BLaER1 (cell line): ENCODE measurements around the gene PAGE1.
"Not testable (repeated sequence)": the region's sequence is repeated elsewhere in the genome, so short reads cannot be mapped to it uniquely, and the experiment has no call there.

Experiments used
- H3K27ac ChIP-seq: shearing (Covaris generic); formaldehyde crosslinking; 2 replicates; pipeline ENCODE4 v1.8.1; 2022
- H3K27me3 ChIP-seq: shearing (Covaris generic); formaldehyde crosslinking; 2 replicates; pipeline ENCODE4 v1.8.1; 2022
- H3K36me3 ChIP-seq: shearing (Covaris generic); formaldehyde crosslinking; 2 replicates; pipeline ENCODE4 v1.8.1; 2022
- H3K4me1 ChIP-seq: shearing (Covaris generic); formaldehyde crosslinking; 2 replicates; pipeline ENCODE4 v1.8.1; 2022
- H3K4me2 ChIP-seq: shearing (Covaris generic); formaldehyde crosslinking; 2 replicates; pipeline ENCODE4 v1.8.1; 2022
- H3K4me3 ChIP-seq: shearing (Covaris generic); formaldehyde crosslinking; 2 replicates; pipeline ENCODE4 v1.8.1; 2022
- H3K9ac ChIP-seq: shearing (Covaris generic); formaldehyde crosslinking; 2 replicates; pipeline ENCODE4 v1.8.1; 2022
- H3K9me3 ChIP-seq: shearing (Covaris generic); formaldehyde crosslinking; 2 replicates; pipeline ENCODE4 v1.8.1; 2022
- H4K20me1 ChIP-seq: shearing (Covaris generic); formaldehyde crosslinking; 2 replicates; pipeline ENCODE4 v1.8.1; 2022
- Cebpa-rat ChIP-seq: shearing (Covaris generic); IDR thresholded peaks from 2 replicates; pipeline ENCODE4 v1.8.1; 2022

The PAGE1 gene, protein sequence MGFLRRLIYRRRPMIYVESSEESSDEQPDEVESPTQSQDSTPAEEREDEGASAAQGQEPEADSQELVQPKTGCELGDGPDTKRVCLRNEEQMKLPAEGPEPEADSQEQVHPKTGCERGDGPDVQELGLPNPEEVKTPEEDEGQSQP

GRCh38 chrX:49695276-49696180 lies at the start of gene PAGE1:
PAGE1 (minus strand) TSS chrX:49695984; CDS start chrX:49694770, 1,214 bp downstream.
- Histone ChIP-seq H3K36me3 (no peaks in the 10 kb centered on the region), H3K4me1 (peaks cover 5% of the 10 kb centered on the region; the same call in 1 of the 2 replicates), H3K4me2 (no peak within 1 kb of the TSS), H3K27ac (no peak within 1 kb of the TSS), H3K27me3 (peaks cover 89% of the 10 kb centered on the region), H3K4me3 (no peak within 1 kb of the TSS), H3K9me3 (peaks cover 22% of the 10 kb centered on the region; the same call in 1 of the 2 replicates), H3K9ac (no peak within 1 kb of the TSS), H4K20me1 (no peaks in the 10 kb centered on the region)
- TF ChIP-seq Cebpa-rat, result no peak

DNA sequence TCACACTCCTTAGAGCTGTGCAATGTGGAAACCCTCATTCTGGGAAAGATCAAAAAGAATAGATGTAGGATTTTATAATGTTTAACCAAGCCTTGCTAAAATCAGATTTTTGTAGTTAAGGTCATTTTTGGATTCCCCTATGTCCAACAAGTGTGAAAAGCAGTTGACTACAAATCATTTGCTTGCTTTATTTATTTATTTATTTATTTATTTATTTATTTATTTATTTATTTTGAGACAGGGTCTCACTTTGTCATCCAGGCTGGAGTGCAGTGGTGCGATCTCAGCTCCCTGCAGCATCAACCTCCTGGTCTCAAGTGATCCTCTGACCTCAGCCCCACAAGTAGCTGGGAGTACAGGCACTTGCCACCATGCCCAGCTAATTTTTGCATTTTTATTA lies 45.7 kb upstream of the PAGE1 start:
- not testable (repeated sequence) for H3K36me3 ChIP-seq, H3K4me3 ChIP-seq, H3K9ac ChIP-seq, H3K4me1 ChIP-seq, H4K20me1 ChIP-seq, H3K4me2 ChIP-seq, H3K9me3 ChIP-seq, H3K27ac ChIP-seq
- peaks cover 87% of the 10 kb centered on the region for H3K27me3 ChIP-seq

GRCh38 chrX:49727847-49728246 lies 32.1 kb upstream of the PAGE1 start:
- Histone ChIP-seq H3K27me3 (peaks cover 87% of the 10 kb centered on the region), H3K9me3 (no peaks in the 10 kb centered on the region), H3K9ac (no peak overlapping the region), H3K4me2 (no peak overlapping the region), H3K4me1 (no peaks in the 10 kb centered on the region), H3K4me3 (no peak overlapping the region), H4K20me1 (peaks cover 12% of the 10 kb centered on the region; the same call in 1 of the 2 replicates), H3K27ac (no peak overlapping the region), H3K36me3 (no peaks in the 10 kb centered on the region)
- TF ChIP-seq Cebpa-rat, result no peak

DNA sequence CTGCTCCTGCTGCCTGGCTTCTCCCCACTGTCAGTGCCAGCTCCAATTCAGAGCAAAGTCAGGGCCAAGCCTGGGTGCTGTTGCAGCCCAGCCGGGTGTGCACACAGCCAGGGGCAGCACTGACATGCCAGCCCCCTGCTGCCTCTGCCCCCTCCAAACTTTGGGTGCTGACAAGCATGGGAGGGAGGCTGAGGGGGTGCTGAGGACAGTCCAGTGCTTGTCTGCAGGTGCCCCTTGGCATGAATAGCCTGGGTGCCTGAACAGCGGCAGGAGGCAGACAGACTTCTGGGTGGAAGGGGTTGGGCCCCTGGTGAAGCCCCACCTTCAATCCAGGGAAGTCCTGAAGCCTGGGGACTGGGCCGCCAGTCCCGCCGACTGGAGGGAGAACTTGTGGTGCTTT lies 31.2 kb upstream of the PAGE1 start:
- Histone ChIP-seq H3K27ac (no peak overlapping the region), H3K9ac (no peak overlapping the region), H3K9me3 (no peaks in the 10 kb centered on the region), H3K36me3 (no peaks in the 10 kb centered on the region), H3K27me3 (peaks cover 86% of the 10 kb centered on the region), H3K4me1 (no peaks in the 10 kb centered on the region), H3K4me2 (no peak overlapping the region), H4K20me1 (peaks cover 12% of the 10 kb centered on the region; the same call in 1 of the 2 replicates), H3K4me3 (no peak overlapping the region)
- no peak for TF ChIP-seq Cebpa-rat

DNA sequence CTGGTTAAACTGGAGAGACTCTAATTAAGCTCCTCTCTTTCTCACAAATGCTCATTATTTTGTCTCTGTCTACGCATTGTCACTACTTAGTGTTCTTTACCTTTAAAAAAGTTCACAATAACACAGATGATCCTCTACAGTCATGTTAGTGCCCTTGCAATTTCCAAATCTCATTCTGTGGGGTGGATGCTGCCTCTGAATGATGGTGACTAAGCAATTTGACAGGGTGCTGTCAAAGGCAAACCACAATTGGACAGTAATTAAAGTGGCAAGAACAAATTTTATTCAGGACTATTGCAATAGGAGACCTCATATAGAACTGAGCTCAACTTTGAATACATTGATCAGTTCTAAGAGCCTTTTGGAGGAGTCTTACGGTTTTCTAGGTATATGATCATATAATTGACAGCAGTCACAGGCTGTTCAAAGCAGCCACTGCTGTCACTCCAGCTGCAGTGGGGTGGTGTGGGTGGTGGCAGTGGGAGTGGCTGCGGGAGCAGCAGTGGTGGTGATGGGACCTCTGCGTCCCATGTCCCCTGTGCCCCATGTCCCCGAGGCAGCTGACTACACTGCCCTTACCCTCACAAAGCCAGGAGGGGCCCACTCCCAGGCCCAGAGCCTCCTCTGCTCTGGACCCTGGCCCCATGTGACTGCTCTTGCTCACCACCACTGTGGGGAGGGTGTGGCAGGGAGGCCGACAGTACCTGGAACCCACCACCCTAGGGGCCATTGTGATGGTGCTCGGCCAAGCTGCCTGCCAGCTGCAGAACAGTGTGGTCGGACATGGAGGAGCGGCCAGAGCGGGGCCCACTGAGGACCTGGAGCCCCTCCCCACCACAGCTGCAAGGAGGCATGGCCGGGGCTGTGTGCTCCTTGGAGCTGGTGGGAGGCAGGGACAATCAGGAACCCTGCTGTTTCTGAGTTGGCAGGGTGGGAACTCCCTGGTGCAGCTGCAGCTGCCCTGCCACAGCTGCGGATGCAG lies 30.4 kb upstream of the PAGE1 start:
- Histone ChIP-seq H3K4me3 (no peak overlapping the region), H3K4me1 (no peaks in the 10 kb centered on the region), H3K9me3 (no peaks in the 10 kb centered on the region), H3K36me3 (no peaks in the 10 kb centered on the region), H3K4me2 (no peak overlapping the region), H3K27ac (no peak overlapping the region), H3K9ac (no peak overlapping the region), H3K27me3 (peaks cover 86% of the 10 kb centered on the region), H4K20me1 (peaks cover 12% of the 10 kb centered on the region; the same call in 1 of the 2 replicates)
- no peak for TF ChIP-seq Cebpa-rat

DNA sequence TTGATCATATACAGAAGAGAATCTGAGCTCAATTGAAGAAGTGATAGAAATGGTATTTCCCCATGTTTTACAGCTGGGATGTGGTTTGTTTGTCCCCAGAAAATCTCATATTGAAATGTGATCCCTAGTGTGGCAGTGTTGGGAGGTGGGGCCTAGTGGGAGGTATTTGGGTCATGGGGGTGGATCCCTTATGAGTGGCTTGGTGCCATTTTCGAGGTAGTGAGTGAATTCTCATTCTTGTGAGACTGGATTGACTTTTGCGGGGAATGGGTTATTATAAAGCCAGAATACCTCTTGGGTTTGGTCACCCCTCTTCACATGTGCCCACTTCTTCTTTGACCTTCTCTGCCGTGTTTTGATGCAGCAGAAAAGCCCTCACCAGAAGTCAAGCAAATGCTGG lies 29.6 kb upstream of the PAGE1 start:
- no peaks in the 10 kb centered on the region for H3K36me3 ChIP-seq
- no peaks in the 10 kb centered on the region for H3K4me1 ChIP-seq
- H3K27me3 ChIP-seq, result peaks cover 86% of the 10 kb centered on the region
- H3K9ac ChIP-seq, result no peak overlapping the region
- TF ChIP-seq Cebpa-rat, result no peak
- peaks cover 12% of the 10 kb centered on the region; the same call in 1 of the 2 replicates for H4K20me1 ChIP-seq
- no peaks in the 10 kb centered on the region for H3K9me3 ChIP-seq
- no peak overlapping the region for H3K27ac ChIP-seq
- no peak overlapping the region for H3K4me3 ChIP-seq
- no peak overlapping the region for H3K4me2 ChIP-seq

DNA sequence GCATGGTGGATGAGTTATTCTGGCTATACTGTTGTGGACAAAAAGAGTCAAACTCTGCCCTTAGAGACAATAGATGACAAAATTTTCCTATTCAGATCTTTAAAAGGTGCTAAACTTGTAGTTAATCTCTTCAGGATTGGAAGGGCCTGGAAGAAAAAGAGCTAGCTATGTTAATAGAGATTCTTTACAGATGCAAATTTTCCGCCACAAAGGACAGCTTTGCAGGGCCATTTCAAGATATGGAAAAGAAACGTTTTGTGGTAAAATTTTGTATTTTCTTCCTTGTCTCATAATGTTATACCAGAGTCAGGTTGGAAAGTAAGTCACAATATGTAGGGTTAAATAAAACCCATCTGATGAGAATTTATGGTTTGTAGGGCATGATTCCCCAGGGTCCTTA lies 24.3 kb upstream of the PAGE1 start:
- H4K20me1 ChIP-seq, H3K36me3 ChIP-seq, H3K9ac ChIP-seq, H3K4me2 ChIP-seq, H3K4me1 ChIP-seq, H3K27ac ChIP-seq, H3K9me3 ChIP-seq, H3K4me3 ChIP-seq: not testable (repeated sequence)
- peaks cover 86% of the 10 kb centered on the region for H3K27me3 ChIP-seq

- no peaks in the 10 kb centered on the region for H4K20me1 ChIP-seq
- no peaks in the 10 kb centered on the region for H3K36me3 ChIP-seq
- H3K27me3 ChIP-seq, result peaks cover 77% of the 10 kb centered on the region
- no peak for TF ChIP-seq Cebpa-rat
- no peak overlapping the region for H3K4me3 ChIP-seq
- no peak overlapping the region for H3K9ac ChIP-seq
- no peaks in the 10 kb centered on the region for H3K9me3 ChIP-seq
- H3K4me2 ChIP-seq, result no peak overlapping the region
- H3K27ac ChIP-seq, result no peak overlapping the region
- H3K4me1 ChIP-seq, result no peaks in the 10 kb centered on the region
These were observed 16.8 kb upstream of the PAGE1 start for GRCh38 chrX:49712577-49712976.

GRCh38 chrX:49710744-49711319 lies 15.0 kb upstream of the PAGE1 start:
- H3K4me2 ChIP-seq, result no peak overlapping the region
- H3K36me3 ChIP-seq, result no peaks in the 10 kb centered on the region
- no peak overlapping the region for H3K27ac ChIP-seq
- H3K4me1 ChIP-seq, result no peaks in the 10 kb centered on the region
- no peaks in the 10 kb centered on the region for H3K9me3 ChIP-seq
- H4K20me1 ChIP-seq, result no peaks in the 10 kb centered on the region
- no peak overlapping the region for H3K4me3 ChIP-seq
- no peak for TF ChIP-seq Cebpa-rat
- peaks cover 83% of the 10 kb centered on the region for H3K27me3 ChIP-seq
- H3K9ac ChIP-seq, result no peak overlapping the region
